ENCODE data around the gene CDK7.

DNA sequence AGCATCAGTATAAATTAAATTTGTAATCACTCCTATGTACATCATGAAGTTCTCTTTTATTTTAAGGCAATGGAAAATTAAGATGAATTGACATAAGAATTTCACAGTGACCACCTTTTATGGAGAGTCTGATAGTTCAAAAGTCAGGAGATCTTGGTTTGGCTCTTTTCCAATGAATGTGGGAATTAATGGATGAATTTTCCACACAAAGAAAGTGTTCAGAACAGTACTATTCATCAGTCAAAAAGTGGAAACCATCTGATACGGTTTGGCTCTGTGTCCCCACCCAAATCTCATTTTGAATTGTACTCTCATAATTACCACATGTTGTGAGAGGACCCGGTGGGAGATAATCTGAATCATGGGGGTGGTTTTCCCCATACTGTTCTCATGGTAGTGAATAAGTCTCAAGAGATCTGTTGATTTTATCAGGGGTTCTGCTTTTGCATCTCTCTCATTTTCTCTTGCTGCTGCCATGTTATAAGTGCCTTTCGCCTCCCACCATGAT is 73.4 kb downstream of the CDK7 start:
- TF ChIP-seq EZH2 (IDR thresholded peaks at IDR 0.05; ENCODE audit: low read length) (no peak), CTCF (optimal IDR thresholded peaks at IDR 0.05 in 1 of 3, IDR thresholded peaks at IDR 0.05 in 1 of 3, conservative IDR thresholded peaks at IDR 0.05 in 1 of 3; ENCODE audit: extremely low read depth in 1 of 3, insufficient read depth in 2 of 3, low read length in 3 of 3) (no peak)
